Psoas muscle (tissue), 8 donors: ENCODE results near the gene NME7. TPM values are rescaled to one million over a fixed set of nuclear protein-coding genes. Genes with fewer than 3 reads are reported as not detected.
A peak's percentile ranks its signal among the peaks of the same experiment; 100 is the strongest.

ENCODE experiments used
- ATAC-seq, 4 donors: fragments of 200-7000 bp; cut with Tn5 transposase; one replicate each; pipeline ENCODE4 v1.9.1; 2020; ENCODE audit warnings: moderate library complexity in 3 of 4, mild to moderate bottlenecking in 2 of 4
- DNase-seq, 2 donors: peaks; one replicate each; pipeline ENCODE4 v3.0.0-alpha.2; 2020
- H3K27ac ChIP-seq: fragments of 200-600 bp; one replicate; pipeline ENCODE4 v1.8.0; 2022
- H3K27me3 ChIP-seq, 3 donors: fragments of 200-600 bp in 1 of 3; one replicate each; pipeline versions ENCODE4 v1.6.1 to v1.8.0; 2013 to 2022; ENCODE audit warnings: low read length in 2 of 3, mild to moderate bottlenecking in 2 of 3, moderate library complexity in 1 of 3; ENCODE audit not compliant: insufficient read depth in 3 of 3
- H3K36me3 ChIP-seq, 2 donors: fragments of 200-600 bp in 1 of 2; one replicate each; pipeline versions ENCODE4 v1.6.1 to v1.8.0; 2013 to 2022; ENCODE audit warnings: low read depth in 1 of 2, mild to moderate bottlenecking in 1 of 2, moderate library complexity in 1 of 2; ENCODE audit not compliant: insufficient read depth in 1 of 2
- H3K4me1 ChIP-seq: fragments of 200-600 bp; one replicate; pipeline ENCODE4 v1.8.0; 2022
- H3K4me3 ChIP-seq: fragments of 200-600 bp; one replicate; pipeline ENCODE4 v1.8.0; 2022; ENCODE audit warnings: mild to moderate bottlenecking
- H3K9me3 ChIP-seq: fragments of 200-600 bp; one replicate; pipeline ENCODE4 v1.8.0; 2022
- WGBS, 3 donors: extraction: QIAGEN DNeasy Blood & Tissue Kit; methylation state at CpG; one replicate each; pipeline versions ENCODE4 v1.1.6 to v1.1.7; 2013; 5-methylcytosine and 5-hydroxymethylcytosine counted together
- intact Hi-C, 2 donors: fragments of 100-400 bp; cut with DNase I; formaldehyde crosslinking; loops; one replicate each; pipeline versions ENCODE4 v1.11.0 to v1.14.2; 2022
- polyA plus RNA-seq, 3 donors: library from polyadenylated mRNA; stranded (reverse); fragments of 200-250 nt; gene quantifications; one replicate each; pipeline ENCODE4 v1.2.3, GENCODE V29; 2013
- total RNA-seq, 4 donors: library from RNA; stranded (reverse); fragmentation: NEBNext Ultra II Directional in 2 of 4; extraction: Animal tissue kit (Norgen Biotek cat#: 25700) in 2 of 4; gene quantifications; one replicate each; pipeline versions ENCODE4 v1.2.1 to v1.2.4, GENCODE V29; 2021 to 2023
- TF ChIP-seq, protein P1 (sequence below): fragments of 200-600 bp; IDR thresholded peaks from one replicate; pipeline ENCODE4 v1.8.0; 2022; ENCODE audit warnings: antibody characterized with exemption
- donor health status: healthy with polysubstance abuse.
- donor health status: DM: no; HTN: no; CAD: no; lungs with moderate emphysema.
- donor health status: Bipolar disorder and iron deficiency.
- donor health status: healthy.
- donor health status: DM: yes; HTN: yes; CAD: no.
- donor health status: DM: no; HTN: no; CAD: no.
- donor health status: DM: no; HTN: no; CAD: no.
- donor health status: DM: yes; HTN: yes; CAD: no.

NME7 gene
- total and polyA plus RNA-seq, 7 donors, result 3.9 to 14.1 (median 4.8) TPM

GRCh38 chr1:169150641-169151337 is 216.8 kb downstream of the NME7 start:
- ATAC-seq (no peak), DNase-seq (no peak)
- TF ChIP-seq, protein P1, sequence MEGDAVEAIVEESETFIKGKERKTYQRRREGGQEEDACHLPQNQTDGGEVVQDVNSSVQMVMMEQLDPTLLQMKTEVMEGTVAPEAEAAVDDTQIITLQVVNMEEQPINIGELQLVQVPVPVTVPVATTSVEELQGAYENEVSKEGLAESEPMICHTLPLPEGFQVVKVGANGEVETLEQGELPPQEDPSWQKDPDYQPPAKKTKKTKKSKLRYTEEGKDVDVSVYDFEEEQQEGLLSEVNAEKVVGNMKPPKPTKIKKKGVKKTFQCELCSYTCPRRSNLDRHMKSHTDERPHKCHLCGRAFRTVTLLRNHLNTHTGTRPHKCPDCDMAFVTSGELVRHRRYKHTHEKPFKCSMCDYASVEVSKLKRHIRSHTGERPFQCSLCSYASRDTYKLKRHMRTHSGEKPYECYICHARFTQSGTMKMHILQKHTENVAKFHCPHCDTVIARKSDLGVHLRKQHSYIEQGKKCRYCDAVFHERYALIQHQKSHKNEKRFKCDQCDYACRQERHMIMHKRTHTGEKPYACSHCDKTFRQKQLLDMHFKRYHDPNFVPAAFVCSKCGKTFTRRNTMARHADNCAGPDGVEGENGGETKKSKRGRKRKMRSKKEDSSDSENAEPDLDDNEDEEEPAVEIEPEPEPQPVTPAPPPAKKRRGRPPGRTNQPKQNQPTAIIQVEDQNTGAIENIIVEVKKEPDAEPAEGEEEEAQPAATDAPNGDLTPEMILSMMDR, result no peak
- intact Hi-C loops, result loop anchor here in 1 of 2 donors (10.0 kb wide), 1 partner anchor 194 kb away; no protein-coding TSS in a partner anchor
- Histone ChIP-seq H3K36me3 (no peaks in the 10 kb centered on the region), H3K4me1 (peaks cover 5% of the 10 kb centered on the region), H3K27me3 (no peaks in the 10 kb centered on the region), H3K9me3 (no peaks in the 10 kb centered on the region), H3K27ac (no peak overlapping the region), H3K4me3 (no peak overlapping the region)
- WGBS, 3 donors, result 84 to 90% (median 88%) methylated on average over 4 of the region's 4 CpGs

- Histone ChIP-seq H3K27ac (no peak overlapping the region), H3K9me3 (no peaks in the 10 kb centered on the region), H3K27me3 (no peaks in the 10 kb centered on the region), H3K4me3 (no peak overlapping the region), H3K36me3 (no peaks in the 10 kb centered on the region), H3K4me1 (peaks cover 10% of the 10 kb centered on the region)
- intact Hi-C loops, result loop anchor here (5.0 to 10.0 kb wide), 2 partner anchors 33 to 195 kb away; no protein-coding TSS in a partner anchor
- 89 to 94% (median 90%) methylated on average over 2 of the region's 2 CpGs for WGBS, 3 donors
- ATAC-seq, result no peak
- TF ChIP-seq, protein P1, result no peak
- DNase-seq, result no peak
Observed at GRCh38 chr1:169149555-169150286, 217.9 kb downstream of the NME7 start.

DNA sequence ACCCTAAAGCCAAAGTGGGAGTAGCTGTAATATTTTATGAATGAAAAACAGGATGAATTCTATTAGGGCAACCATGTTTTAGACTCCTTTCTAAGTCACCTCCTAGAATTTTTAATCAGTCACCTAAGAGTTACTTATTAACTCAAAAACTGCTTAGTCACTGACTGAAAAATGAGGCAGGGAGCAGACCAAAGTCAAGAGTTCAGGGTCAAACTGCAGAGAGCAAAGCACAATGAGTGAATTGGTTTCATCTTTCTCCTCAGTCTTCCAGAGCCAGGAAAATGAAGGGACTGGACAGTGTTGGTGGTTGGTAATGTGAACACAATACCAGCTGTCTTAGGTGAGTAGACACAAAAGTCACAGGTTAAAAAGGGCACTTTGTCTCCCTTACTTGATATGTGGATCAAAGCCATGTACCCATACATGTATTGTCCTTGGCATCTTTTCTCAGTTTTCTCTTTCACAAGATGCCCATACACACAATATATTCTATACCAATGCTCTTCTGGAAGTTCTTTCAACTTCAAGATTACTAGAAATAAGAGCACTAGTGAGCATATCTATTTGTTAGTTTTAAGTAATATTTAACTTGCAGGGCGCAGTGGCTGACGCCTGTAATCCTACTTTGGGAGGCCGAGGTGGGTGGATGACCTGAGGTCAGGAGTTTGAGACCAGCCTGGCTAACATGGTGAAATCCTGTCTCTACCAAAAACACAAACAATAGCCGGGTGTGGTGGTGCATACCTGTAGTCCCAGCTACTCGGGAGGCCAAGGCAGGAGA is 218.9 kb downstream of the NME7 start:
- peaks cover 20% of the 10 kb centered on the region for H3K4me1 ChIP-seq
- 76 to 85% (median 77%) methylated on average over 5 of the region's 5 CpGs for WGBS, 3 donors
- peak overlapping the region; percentile 52 for H3K27ac ChIP-seq
- DNase-seq, result no peak
- H3K4me3 ChIP-seq, result no peak overlapping the region
- TF ChIP-seq, protein P1, result no peak
- no peaks in the 10 kb centered on the region for H3K36me3 ChIP-seq
- peak; percentile 43 to 82 (median 68) for ATAC-seq
- no peaks in the 10 kb centered on the region for H3K27me3 ChIP-seq
- intact Hi-C loops, result loop anchor here in 1 of 2 donors (5.0 kb wide), 1 partner anchor 34 kb away; no protein-coding TSS in a partner anchor
- no peaks in the 10 kb centered on the region for H3K9me3 ChIP-seq

GRCh38 chr1:169146576-169147214 is 220.9 kb downstream of the NME7 start:
- ATAC-seq, result no peak
- Histone ChIP-seq H3K36me3 (no peaks in the 10 kb centered on the region), H3K4me3 (no peak overlapping the region), H3K9me3 (no peaks in the 10 kb centered on the region), H3K27me3 (no peaks in the 10 kb centered on the region), H3K4me1 (peaks cover 27% of the 10 kb centered on the region), H3K27ac (no peak overlapping the region)
- no peak for DNase-seq
- 61 to 83% (median 70%) methylated on average over 1 of the region's 1 CpG for WGBS, 3 donors
- TF ChIP-seq, protein P1, result no peak
- intact Hi-C loops, result loop anchor here in 1 of 2 donors (5.0 kb wide), 1 partner anchor 36 kb away; no protein-coding TSS in a partner anchor
